Esophagus squamous epithelium (tissue), 4 donors: ENCODE measurements around the gene MTTP.

Experiments used
- POLR2A ChIP-seq, 4 donors: fragments of 450-650 bp; IDR thresholded peaks; one replicate each; pipeline ENCODE4 v1.6.1; 2017; ENCODE audit warnings: antibody characterized with exemption in 4 of 4, mild to moderate bottlenecking in 4 of 4, moderate library complexity in 3 of 4
- TF ChIP-seq, protein P1 (sequence below), 6 experiments: fragments of 450-650 bp in 4 of 6; fragments of 200-600 bp in 2 of 6; sonication (generic) in 2 of 6; IDR thresholded peaks; one replicate each; pipeline ENCODE4 v1.5.1; 2016 to 2019; ENCODE audit warnings: antibody characterized with exemption in 6 of 6, mild to moderate bottlenecking in 4 of 6, moderate library complexity in 4 of 6

GRCh38 chr4:99647071-99647470 is 72.4 kb downstream of the MTTP start:
- TF ChIP-seq, protein P1, sequence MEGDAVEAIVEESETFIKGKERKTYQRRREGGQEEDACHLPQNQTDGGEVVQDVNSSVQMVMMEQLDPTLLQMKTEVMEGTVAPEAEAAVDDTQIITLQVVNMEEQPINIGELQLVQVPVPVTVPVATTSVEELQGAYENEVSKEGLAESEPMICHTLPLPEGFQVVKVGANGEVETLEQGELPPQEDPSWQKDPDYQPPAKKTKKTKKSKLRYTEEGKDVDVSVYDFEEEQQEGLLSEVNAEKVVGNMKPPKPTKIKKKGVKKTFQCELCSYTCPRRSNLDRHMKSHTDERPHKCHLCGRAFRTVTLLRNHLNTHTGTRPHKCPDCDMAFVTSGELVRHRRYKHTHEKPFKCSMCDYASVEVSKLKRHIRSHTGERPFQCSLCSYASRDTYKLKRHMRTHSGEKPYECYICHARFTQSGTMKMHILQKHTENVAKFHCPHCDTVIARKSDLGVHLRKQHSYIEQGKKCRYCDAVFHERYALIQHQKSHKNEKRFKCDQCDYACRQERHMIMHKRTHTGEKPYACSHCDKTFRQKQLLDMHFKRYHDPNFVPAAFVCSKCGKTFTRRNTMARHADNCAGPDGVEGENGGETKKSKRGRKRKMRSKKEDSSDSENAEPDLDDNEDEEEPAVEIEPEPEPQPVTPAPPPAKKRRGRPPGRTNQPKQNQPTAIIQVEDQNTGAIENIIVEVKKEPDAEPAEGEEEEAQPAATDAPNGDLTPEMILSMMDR (IDR thresholded peaks at IDR 0.05) = no peak
- no peak for TF ChIP-seq POLR2A (IDR thresholded peaks at IDR 0.05)
